HS-5 (cell line): ENCODE results near the gene TNS1.
"Not testable (repeated sequence)": the region's sequence is repeated elsewhere in the genome, so short reads cannot be mapped to it uniquely, and the experiment has no call there.

Source experiments
- DNase-seq: peaks from one replicate; pipeline ENCODE4 v3.0.0-alpha.2; 2012; ENCODE audit warnings: low read depth

TNS1 gene

DNA sequence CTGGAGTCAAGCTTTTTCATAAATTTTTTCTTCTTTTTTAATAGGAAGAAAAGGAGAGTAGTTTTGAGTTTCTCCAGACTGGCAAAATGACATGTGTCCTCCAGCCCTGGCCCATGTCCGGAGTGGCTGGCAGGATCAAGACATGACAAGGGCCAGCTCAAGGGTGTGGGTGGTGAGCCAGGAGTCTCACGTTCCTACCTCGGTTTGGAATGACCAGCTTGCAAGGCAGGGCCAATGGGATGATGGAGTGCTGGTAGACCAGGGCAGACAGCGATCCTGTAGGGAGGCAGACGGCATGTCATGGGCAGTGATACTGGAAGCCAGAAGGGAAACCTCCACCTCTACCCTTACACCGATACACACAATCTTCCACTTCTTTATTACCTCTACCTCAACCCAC lies 190.6 kb downstream of the TNS1 start:
- DNase-seq = no peak

DNA sequence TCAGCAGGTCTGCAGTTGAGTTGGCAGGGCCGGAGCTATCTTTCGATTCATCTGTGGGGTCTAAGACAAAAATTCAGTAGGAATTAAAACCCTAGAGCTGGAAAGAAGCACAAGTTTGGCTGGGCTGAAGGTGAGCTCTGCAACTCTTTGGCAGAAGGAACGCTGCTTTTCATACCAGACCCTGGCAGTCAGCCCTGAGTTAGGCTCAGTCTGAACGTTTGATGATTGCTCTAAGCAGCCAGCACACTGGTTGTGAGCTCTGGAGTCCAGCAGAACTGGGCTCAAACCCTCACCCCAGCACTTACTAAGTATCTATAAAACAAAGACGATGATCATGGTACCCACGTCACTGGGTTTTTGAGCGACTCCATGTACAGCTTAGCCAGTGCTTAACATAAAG lies 192.5 kb downstream of the TNS1 start:
- no peak for DNase-seq

DNA sequence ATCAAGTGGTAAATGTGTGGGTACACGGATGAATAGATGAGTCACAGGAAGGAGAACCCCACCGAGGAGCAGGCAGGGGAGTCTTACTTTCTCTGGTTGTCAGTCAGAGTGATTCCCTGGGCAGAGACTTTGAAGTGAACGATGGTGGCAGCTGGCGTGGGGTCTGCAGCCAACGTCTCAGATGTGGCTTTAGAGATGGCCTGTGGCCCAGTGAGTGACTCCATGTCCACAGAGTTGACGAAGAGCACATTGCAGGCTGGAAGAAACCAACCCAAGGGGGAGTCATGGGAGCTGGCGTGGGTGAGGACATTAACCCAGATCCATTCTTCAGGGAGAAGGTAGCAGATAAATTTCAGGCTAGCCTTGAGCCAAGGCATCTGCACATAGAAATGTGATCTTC lies 193.1 kb downstream of the TNS1 start:
- no peak for DNase-seq

DNA sequence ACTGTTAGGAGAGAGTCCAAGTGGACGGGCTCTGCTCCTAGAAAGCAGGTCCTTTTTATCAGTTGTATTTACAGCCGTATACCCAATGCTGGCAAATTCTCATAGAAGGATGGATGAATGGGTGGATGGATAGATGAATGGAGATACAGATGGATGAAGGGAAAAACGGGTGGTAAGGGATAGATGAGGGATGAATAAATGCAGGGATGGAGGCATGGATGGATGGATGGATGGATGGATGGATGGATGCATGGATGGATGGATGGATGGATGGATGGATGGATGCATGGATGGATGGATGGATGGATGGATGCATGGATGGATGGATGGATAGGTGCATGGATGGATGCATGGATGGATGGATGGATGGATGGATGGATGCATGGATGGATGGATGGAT lies 193.8 kb downstream of the TNS1 start:
- not testable (repeated sequence) for DNase-seq

DNA sequence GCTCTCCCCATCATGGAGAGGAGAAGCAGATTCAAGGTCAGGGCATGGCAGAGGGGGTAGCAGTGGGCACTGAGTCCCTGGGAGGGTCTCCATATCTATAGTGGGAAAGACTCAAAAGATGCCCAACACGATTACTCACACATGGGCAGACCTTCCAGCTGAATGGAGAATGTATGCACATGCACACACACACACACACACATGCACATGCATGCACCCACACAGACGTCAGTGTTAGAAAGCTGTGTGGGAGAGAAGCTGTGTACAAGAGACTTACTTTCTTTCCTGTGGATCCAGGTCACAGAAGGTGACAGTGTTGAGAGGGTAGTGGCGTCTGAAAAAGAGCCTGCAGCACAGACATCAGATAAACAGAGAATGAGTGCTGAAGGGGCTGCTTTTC lies 194.5 kb downstream of the TNS1 start:
- no peak for DNase-seq

DNA sequence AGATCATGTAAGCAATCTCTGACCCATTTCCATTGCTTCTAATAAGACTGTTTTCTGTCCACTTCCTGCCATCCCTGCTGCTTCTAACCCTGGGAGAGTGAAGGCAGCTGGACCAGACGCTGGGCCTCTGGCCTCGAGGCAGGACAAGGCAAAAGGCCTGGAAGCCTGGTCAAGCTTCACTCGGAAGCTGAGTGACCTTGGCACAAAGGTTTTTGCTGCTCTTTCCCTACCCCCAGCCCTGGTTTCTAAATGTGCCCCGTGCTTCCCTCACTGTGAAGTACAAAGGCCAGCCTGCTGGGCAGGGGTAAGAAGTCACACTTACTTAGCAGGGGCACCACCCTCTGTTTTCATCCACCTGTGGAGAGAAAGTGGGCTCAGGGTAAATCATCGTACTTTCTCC lies 195.0 kb downstream of the TNS1 start:
- no peak for DNase-seq

DNA sequence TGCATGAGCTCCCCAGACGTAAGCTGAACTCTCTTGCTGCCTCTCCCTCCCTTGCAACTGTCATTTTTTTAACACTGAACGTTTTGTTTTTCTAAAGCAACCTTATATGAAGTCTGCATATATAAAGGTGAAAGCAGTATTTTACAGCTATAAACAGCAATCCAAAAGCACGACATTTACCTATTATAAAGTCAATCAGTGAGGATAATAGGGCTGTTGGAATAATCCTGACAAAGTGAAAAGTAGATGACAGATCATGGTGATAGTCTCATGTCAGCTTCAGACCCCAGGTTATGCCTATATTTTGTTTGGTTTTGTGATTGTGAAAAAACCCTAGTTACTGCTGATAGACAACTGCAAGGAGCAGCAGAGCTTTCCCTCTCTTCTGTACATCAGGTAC lies 195.8 kb downstream of the TNS1 start:
- DNase-seq = no peak

DNA sequence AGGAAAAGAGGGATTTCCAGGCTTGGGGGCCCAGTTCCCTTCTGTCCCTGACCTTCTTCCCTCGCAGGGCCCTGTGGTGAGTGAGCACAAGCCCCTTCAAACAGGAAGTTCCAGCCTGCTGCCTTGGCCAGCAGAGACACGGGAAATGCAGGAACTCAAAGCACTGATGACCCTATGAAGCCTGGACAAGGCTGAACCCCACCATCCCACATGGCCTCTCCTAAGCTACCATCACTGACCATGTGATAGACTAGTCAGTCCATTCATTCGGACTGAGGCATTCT lies 196.4 kb downstream of the TNS1 start:
- DNase-seq = no peak

DNA sequence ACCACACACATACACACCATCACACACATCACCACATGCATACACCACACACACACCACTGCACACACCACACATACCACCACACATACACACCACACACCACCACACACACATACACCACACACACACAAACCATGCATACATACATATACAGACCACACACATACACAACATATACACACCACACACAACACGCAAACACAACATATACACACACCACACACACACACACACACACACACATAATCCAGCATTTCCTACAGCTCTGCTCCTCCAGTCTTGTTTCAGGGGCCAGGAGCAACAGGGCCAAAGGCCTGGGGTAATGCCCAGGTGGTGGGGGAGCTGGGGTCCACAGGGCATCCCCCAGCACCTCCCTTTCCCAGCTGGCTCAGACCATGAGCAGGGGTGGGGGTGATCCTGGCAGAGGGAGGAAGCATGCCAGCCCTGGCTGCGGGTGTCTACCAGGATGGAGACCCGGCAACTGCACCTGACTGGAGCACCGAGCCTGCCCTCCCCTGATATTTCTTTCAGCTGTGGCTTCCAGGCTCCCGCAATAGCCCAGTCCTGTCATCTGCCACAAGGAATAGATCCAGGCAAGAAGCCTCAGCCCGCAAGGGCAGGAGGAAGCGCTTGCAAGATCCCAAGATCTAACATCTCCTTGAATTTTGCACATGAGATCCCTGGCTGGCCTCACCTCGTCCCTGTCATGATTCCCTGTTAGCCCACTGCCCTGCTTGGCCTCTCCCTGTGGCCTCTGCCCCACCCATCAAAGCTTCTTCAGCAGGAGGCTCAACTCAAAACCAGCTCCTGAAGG lies 196.9 kb downstream of the TNS1 start:
- DNase-seq = no peak

DNA sequence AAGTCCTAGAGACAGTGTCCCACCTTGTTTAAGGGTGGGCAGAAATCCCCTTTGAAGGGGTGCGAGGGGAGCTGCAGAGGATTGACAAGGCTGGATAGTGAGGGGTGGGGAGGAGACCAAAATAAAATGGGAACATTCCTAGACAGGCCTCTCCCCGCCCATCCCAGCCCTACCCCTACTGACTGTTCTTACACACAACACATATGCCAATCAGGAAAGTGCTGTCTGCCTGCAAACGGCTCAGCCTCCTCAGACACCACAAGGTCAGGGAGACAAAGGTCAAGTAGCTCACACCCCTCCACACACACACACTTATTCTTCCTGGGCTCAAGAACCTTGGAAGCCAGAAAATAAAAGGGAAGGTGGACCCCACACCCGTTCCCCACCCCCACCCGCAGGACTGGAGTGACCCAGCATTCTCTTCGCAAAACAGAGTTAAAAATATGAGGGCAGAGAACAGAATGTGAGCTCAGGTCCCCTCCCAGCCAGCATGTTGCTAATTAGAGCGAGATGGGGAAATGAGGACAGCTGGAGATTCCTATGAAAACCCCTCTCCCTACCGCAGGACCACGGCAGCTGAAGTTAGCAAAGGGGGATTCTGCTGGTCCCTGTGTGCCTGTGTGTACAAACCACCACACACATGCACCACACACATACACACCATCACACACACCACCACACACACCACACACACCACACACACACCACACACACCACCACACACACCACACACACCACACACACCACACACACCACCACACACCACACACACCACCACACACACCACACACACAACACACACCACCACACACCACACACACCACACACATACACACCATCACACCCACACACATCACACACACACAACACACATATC lies 197.8 kb downstream of the TNS1 start:
- DNase-seq = no peak

DNA sequence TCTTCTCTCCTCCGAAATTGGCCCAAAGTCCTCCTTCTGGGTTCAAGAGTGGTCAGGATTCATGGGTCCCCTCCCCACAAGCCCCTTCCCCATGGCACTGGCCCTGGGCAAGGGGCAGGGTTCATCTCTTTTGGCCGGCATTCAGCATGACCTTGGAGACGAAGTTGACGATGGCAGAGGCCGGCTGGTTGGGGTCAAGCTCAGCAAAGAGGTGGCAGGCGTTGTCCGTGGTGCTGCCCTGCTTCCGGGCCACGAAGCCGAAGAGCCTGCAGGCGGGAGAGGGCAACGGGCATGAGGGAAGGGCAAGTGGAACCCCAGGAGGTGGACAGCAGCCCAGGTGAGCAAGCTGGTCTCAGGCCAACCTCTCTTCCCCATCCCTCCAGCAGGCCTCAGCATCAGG lies 198.5 kb downstream of the TNS1 start:
- DNase-seq = no peak

DNA sequence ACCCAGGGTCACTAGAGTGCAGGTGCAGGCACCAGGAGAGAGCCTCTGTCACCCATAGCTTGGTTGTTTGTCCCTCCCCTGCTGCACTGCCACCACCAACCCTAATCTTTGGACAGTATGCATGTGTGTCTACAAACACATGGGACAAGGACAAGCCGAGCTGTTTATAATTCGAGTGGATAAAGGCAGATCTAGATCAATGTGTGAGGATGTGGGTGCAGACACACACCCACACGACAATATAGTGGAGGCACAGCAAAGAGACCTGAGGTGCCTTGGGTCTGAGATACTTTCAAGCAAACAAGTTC lies 199.2 kb downstream of the TNS1 start:
- DNase-seq = no peak

DNA sequence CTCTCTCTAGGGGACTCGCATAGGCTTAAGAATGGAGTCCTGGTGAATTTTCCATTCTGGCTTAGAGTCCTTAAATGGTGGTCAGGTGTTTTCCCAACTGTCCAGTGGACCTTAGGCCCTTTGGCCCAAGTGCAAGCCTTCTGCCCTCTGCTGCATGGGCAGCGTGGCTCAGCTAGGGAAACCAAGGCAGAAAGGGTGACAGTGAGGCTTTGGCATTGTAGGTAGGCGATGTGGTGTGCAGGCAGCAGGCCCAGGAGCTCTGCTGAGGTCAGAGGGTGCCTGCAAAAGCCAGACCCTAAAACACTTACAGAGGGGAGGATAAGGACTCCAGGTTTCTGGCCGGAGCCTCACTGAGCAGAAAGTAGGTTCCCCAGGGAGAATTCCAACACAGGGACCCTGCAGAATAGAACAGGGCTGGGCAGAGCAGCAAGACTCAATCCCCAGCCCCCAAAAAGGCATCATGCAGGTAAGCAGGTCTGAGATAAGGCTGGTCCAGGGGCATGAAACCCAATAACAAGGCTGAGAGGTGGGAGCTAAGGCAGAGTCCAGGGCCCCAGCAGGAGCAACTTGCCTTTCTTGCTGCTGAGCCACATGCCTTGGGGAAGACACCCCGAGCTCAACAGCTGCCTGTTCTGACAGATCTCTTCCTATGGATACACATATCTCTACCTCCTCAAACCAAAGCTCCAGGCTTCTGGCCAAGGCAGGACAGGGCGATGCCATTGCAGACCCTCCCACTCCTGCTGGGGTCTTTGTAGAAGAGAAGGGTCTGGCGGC lies 199.7 kb downstream of the TNS1 start:
- DNase-seq = no peak

DNA sequence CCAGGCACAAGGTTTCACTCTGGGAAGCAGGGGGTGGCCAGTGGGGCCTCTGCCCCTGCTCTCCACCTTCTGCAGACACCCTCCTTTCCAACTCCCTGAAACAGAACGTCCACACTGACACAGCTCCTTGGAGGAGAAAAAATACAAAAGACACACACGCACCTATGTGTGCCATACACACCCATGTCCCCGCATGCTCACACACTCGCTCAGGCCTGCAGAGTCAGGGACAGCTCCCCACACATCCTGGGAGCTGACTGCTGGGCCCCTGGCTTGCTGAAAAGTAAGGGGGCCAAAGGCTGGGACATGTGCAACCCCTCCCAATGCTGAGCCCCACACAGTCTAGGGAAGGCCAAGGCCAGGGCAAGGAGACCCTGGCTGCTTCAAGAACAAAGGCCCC lies 200.5 kb downstream of the TNS1 start:
- DNase-seq = no peak

DNA sequence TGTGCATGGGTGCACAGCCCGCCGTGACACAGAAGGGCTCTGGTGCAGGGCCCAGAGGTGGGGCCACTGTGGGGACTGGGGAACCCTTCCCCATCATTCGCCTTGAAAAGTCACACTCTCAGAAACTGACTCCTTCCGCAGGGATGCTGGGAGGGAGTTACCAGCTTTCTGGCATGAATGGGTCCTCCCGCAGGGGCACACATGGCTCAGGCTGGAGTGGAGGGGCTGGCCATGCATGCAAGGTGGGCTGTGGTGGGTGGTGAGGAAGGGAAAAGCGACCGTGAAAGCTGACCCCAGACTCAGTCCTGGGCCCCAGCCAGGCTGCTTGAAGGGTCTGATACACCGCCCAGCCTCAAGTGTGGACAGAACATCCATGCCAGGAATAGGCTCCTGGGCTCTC lies 201.1 kb downstream of the TNS1 start:
- DNase-seq = no peak

DNA sequence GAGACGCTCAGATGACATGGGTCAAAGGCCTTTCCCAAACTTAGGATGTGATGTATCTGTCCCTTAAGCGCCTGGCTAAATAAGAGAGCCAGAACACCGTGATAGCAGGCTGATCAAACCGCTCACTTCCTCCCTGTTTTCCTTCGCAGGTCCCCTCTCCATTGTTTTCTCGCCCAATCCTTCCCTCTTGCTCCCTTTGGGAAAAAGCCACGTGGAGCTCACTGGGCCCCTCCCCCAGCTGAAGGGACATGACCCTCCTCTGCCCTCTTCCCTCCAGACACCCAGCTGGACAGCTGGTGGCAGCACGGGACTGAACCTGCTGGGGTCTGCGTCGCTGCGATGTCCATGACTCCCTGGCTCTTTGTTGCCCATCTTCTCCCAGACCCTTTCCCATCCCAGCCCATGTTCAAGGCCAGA lies 201.7 kb downstream of the TNS1 start:
- DNase-seq = no peak

DNA sequence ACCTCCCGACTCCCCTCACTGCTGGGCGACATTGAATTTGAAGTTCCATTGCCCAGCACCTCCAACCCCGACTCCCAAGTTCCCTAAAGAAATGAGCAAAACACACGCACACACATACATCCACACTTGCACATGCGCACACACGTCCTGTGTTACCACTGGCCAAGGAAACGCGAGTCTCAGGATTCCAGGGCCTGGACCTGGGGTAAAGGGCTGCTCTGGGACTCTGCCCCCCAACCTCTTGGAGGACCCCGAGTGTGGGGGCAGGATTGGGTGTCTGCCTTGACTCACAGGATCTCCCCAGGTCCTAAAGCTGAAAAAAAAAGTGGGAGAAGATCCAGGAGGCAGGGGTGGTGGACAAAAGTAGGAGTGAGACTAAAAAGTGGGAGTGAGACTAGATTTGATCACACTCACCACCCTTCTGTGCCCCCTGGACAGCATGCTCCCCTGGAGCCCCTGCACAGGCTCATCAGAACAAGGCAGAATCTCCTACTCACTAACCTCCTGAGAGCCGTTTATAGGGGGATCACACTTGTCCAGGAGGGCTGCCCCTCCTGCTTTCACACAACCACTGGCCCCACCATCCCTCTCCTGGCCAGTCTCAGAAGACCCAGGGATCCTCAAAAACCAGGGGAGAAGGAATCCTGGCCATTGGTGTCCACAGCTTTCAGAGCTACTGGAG lies 202.2 kb downstream of the TNS1 start:
- no peak for DNase-seq

DNA sequence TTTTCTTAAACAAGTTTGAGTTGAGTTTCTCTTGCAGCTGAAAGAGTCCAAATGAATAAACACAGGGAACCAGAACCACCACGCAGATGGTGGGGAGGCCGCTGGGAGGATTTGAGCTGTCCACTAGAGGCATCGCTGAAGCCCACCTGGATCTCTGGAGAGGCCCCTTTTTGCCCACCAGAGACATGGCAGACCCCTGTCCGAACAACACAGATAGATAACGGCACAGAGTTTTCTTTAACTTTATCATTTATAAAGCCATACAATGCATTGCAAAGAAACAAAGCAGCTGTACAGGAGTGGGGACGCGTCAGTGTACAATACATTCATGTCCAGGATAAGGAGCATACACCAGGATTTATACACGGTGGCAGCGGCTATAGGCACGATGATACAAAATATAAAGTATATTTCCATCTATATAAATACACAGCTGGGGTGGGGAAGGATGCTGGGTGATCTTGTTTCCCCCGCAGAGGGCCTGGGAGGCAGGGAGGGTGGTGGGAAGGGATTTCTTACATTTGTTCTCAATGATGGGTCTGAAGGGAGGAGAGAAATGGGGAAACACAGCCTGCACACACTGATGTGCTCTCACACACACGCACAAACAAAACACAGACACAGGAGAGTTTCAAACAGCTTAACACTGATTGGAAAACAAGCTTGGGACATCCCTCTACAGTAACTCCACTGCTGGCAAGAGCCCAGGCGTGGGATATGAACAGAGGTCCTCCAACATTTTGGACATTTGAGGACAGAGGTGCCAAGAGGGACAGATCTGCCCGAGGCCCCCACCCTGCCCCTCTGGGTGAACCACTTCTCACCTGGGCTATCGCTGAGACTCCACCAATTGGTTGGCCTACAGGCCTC lies 203.0 kb downstream of the TNS1 start:
- no peak for DNase-seq

DNA sequence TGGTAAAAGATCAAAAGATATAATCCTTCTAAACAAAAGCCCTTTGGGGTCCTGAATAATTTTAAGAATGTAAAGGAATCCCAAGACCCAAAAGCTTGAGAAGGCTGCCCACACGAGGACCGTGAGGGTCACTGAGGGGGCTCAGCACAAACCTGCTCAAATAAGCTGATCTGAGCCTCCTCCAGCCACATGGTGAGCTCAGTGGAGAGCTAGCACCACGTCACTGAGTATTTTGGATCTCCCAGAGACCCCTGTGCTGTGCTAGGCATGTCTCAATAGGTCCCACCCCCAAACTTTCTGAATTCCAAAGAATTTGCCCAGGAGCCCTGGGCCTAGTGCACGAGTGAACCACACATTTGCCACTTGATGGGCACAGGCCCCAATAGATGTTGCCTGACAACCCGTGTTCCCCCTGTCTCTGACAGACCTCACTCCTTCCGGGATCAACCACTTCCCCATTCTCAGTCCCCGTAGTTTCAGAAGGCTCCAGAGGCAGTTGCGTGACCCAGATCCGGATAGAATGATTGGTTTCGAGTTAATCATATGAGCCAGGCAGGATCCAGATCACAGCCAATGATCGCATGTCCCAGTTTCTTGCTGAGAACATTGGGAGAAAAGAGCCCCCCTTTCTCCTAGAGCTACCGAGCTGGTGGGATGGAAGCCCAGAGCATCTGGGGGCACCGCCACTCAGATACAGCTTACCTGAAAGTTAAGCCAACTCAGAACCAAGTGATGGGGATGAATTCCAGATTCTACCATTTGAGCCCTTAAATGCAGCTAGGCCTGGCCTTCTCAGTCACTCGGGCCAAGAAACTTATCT lies 203.8 kb downstream of the TNS1 start:
- DNase-seq = no peak

DNA sequence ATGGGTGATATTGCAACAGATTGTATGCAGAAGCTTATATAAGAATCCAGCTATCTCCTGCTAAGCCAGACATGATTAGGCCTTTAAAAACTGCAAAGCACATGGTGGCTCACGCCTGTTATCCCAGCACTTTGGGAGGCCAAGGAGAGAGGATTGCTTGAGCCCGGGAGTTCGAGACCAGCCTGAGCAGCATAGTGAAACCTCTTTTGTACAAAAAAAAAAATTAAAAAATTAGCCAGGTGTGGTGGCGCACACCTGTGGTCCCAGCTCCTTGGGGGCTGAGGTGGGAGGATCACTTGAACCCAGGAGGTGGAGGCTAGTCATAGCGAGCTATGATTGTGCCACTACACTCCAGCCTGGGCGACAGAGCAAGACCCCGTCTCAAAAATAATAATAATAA lies 204.6 kb downstream of the TNS1 start:
- DNase-seq = no peak

DNA sequence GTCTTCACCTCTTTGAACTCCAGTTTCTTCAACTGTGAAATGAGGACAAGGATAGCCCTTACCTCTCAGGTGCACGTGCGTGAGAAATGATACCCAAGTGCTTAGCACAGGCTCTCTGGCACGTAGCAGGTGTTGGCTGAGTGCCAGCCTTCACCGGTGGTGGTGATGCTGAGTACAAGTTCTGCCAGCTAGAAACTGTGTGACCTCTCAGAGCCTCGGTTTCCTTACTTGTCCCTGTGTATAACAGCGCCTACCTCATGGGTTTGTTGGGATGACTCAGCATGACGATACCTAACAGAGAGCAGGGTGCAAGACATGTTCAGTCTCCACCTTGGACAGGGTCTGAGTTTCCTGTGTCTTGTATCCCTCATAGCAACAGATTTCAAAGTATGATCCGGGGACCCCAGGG lies 205.1 kb downstream of the TNS1 start:
- no peak for DNase-seq
